Ramos (cell line): Measurements from ENCODE around the gene MB21D2.

Experiments used
- in situ Hi-C: fragments of 300-500 bp; cut with MboI; formaldehyde crosslinking; loops from one replicate; pipeline ENCODE4 v1.14.3; 2022; ENCODE audit warnings: low sequenced_read_pairs; ENCODE audit not compliant: unreplicated experiment

The MB21D2 gene

DNA sequence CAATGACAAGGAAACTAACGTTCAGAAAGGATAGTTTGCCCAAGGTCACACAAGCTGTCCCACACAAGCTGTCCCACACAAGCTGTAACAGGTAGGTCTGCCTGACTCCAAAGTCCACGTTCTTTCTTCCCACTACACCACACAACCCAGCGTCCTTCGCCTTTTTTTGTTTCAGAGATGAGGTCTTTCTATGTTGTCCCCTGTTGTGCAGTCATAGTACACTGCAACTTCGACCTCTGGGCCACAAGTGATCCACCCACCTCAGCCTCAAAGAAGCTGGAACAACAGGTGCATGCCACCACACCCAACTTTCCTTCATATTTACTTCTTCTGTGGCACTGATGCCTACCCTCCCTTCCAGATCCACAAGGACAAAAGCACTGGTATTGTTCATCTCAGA, 21.4 kb downstream of the MB21D2 start:
- in situ Hi-C loops = no loop called here

DNA sequence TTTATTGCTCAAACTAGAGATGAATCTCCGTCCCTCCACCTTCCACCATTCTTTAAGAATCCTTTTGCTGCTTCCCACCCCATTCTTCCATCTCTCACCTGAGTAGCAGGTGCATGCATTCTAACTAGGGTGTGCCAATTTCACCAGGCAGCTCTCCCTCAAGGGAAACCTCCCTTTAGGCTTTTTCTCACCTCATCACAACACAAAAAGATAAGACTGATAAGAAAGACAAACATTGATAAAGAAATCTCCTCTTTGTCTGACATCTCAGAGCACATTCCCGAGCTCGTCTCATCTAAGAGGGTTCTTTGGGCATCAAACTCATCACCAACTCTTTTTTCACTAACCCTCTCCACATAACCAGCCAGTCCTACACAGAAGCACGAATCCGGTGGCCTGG, 23.0 kb downstream of the MB21D2 start:
- in situ Hi-C loops = no loop called here

DNA sequence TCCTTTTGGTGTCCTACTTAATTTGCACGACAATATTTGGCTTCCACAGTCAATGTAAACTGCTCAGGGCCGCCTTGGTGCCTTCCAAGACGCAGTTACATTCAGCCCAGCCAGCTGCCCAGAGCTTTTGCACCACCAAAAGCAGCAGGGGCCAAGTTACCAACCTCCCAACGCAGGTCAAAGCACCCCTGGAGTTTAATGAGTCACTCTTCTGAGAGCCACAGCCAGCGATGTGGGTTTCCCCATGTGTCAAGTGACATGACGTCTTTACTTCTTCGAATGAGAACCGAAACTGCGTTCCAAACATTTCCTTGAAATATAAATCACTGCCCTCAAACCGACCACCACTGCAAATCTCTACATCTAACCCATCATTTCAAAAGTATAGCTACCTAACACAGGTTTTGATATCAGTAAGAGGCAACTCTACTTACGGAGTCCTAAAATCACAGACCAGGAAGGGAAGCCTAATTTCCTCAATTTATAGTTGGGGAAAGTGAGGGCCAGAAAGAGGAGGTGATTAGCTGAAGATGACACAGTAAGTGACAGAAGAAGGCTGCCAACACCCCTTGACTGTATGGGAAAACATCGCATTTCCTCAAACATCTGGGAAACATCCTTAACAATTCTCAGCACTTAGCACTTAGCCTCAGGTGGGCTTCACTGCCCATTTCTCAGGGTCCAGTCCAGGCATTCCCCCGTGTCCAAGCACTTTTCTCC, 24.5 kb downstream of the MB21D2 start:
- in situ Hi-C loops = no loop called here

GRCh38 chr3:192890347-192891335, 27.0 kb downstream of the MB21D2 start:
- in situ Hi-C loops = no loop called here

- in situ Hi-C loops = no loop called here
Observed at GRCh38 chr3:192889679-192890078, 28.0 kb downstream of the MB21D2 start.

GRCh38 chr3:192888190-192888589, 29.5 kb downstream of the MB21D2 start:
- in situ Hi-C loops = no loop called here

DNA sequence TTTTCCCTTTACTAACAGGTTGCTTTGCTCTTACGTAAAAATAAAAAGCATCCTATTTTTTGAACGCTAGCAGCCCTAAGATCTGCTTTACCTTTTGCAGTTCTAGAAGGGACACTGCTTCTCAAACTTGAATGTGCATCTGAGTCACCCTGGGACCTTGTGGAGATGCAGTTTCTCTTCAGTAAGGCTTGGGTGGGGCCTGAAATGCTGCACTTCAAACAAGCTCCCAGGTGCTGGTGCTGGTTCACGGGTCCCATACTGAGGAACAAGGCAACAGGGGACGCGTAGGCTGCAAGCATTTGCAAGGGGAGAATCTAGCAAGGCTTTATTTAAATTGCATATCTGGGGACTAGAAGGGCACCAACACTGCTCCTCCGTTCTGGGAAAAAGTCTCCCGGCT, 30.0 kb downstream of the MB21D2 start:
- in situ Hi-C loops = no loop called here

DNA sequence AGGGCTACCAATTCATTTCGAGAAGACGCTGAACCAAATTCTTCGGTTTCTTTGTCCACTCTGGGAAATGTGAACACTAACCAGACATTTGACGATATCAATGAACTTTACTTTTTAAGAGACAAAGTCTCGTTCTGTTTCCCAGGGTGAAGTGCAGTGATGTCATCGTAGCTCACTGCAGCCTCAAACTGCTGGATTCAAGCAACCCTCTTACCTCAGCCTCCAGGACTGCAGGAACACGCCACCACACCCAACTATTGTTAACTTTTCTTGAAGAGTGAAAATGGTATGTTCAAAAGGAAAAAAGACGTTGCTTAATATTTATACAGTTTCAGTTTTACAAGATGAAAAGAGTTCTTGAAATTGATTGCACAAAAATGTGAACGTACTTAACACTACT, 30.6 kb downstream of the MB21D2 start:
- in situ Hi-C loops = no loop called here

DNA sequence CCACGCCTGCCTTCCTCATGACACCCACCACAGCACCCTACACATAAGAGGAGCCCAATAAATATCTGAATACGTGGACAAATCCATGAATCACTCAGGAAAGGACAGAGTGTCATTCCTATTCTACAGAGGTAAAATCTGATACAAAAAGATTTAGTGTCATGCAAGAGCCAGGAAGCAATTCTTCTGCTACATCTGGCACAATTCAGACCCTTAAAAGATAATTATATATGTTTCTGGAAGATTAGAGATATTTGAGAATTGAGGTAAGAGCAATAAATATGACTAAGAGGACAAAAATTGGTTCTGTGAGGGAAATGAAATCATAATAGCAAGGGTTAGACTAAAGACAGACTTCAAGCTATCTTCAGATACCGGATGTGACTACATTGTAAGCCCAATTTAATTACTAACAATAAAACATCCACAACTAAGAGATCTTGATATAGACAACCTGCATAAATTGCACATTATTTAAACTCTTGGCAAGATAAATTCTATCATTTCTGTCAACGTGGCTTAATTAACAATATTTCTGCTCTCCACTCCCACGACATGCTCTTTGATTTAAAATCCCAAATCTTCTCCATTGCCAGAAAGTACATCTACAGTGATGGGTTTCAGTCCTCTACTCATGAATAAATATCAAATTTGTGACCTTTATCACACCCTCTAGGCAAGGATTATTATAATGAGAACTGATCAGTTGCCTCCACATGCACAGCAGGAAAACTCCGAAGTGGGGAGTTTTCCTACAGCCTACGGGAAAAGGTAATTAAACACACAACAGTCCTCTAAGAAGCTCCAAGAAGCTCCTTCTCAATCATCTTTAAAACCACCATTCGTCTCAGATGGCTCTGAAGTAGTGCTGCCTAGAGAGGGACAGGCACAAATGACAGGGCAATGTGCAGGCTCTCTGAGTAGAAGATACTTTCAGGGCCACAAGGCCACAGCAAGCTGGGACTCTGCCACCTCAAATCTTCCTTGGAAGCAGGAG, 32.6 kb downstream of the MB21D2 start:
- in situ Hi-C loops = no loop called here

DNA sequence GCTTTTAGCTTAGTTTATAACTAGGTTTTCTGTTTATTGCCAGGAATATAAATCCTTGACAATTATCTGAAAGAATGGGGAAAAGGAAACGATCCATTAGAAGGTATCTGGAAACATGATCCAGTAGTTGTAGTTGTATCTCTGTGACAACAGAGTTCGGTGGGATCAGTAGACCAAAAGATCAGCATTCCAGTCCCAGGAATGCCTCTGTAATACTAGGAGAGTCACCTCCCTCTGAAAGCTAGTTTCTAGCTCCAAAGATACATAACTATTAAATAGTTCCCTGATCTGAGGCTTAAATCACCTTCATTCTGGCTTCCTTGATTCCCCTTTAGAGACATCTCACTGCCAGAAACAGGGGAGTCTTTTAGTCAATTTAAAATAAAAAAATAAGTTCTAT, 34.1 kb downstream of the MB21D2 start:
- in situ Hi-C loops = no loop called here

- in situ Hi-C loops = no loop called here
Observed at GRCh38 chr3:192881159-192881786, 36.4 kb downstream of the MB21D2 start.

- in situ Hi-C loops = no loop called here
Observed at GRCh38 chr3:192880313-192880712, 37.3 kb downstream of the MB21D2 start.

DNA sequence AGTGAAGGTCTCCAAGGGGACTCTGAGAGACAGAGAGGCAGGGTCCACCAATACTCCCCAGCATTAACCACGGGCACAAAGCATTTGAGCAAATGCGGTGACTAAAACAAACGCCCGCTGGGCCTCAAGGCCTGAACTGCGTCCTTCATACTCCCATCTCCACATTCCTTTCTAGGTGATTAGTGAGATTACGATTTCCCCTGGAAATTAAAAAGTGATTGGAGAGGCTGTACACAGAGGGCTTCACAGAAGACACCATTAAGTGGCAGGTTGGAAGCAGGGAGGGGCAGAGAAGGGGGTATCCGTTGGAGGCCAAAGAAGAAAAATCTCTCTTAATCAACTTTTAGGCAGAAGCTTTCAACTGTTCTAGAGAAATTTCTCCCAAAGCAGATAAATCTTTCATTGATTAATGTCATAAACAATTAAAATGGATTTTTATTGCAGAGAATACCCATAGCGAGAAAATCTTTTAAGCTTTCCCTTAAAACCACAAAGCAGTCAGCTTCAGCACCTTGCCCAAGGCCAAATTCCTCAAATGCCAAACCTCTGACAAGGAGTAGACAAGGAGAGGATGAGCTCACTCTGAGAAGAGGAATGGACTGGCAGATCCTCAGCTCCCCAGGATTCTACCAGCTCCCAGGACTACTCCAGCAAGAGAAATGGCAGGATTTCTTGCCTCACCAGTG, 38.2 kb downstream of the MB21D2 start:
- in situ Hi-C loops = no loop called here

DNA sequence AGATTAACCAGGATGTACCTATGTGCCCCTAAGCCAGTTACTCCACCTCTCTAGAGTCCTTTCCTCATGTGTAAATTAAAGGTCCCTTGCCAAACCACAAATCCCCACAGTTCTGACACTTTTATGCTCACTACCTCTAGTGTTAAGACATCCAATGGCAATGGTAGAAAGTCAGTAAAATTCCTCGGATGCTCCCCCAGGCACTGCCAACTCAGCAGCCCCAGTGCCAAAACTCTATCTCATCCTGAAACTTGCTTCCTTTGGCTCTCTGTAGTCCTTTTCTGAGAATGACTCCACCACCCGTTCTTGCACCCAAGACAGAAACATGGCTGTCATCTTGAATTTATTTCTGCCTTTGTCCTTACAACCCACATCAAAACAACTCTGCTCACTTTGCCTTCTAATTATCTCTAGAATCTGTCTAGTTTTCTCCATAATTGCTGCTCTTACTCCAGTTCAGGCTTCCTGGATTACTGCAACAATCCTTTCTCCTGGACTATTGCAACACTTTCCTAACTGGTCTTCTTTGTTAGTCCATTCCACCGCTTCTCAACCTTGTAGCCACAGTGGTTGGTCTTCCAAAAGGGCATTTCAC, 41.6 kb downstream of the MB21D2 start:
- in situ Hi-C loops = no loop called here

GRCh38 chr3:192870822-192871221, 46.8 kb downstream of the MB21D2 start:
- in situ Hi-C loops = no loop called here

DNA sequence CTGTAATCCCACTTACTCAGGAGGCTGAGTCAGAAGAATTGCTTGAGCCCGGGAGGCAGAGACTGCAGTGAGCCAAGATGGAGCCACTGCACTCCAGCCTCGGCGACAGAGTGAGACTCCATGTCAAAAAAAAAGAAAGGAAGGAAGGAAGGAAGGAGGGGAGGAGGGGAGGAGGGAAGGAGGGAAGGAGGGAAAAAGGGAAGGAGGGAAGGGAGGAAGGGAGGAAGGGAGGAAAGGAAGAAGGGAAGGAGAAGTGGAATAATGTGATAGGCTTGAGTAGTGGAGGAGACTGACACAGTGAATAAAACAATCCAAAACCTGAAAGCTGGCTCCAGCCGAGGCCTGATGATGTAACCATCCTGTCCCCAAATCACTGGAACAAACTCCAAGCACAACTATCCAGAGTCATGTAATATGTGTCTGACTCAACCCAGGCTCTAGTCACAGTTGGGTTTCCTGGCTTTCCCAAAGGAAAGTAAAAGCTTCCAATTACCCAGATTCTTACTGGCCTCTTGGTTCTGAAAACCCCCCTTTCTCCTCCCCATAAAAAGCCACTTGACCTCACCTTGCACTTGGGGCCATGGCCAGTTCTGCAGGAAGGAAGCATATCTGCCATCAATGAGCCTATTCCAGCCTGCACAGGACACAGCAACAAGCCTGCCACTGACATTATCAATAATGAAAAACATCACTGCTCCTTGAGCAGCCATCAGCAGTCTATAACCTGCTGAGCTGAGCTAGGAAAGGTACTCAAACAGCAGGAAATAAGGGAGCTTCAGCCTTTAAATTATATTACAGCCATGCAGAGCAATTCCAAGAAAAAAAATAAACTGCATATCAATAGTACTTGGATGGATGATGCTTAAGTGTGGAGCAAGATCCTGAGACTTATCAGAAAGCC, 48.3 kb downstream of the MB21D2 start:
- in situ Hi-C loops = no loop called here

- in situ Hi-C loops = no loop called here
Observed at GRCh38 chr3:192867645-192868044, 50.0 kb downstream of the MB21D2 start.

DNA sequence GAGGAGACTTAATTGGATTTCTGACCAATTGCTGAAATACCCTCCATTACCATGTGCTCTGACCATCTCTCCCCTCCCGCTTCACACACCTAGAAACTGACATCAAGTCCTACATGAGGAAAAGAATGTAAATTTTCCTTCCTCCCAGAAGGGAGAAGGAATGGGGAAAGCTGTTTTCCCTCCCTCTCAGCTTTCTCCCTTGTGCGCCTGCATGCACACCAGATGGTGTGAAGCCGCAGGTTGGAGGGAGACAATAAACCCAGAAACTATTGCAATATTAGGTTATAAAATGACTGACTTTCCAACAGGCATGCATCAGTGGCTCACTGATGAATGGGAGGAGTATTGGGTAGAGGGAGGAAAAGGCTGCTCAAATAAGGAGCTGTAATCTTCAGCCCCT, 50.9 kb downstream of the MB21D2 start:
- in situ Hi-C loops = no loop called here
